ENCODE data around the gene MRPL20.

DNA sequence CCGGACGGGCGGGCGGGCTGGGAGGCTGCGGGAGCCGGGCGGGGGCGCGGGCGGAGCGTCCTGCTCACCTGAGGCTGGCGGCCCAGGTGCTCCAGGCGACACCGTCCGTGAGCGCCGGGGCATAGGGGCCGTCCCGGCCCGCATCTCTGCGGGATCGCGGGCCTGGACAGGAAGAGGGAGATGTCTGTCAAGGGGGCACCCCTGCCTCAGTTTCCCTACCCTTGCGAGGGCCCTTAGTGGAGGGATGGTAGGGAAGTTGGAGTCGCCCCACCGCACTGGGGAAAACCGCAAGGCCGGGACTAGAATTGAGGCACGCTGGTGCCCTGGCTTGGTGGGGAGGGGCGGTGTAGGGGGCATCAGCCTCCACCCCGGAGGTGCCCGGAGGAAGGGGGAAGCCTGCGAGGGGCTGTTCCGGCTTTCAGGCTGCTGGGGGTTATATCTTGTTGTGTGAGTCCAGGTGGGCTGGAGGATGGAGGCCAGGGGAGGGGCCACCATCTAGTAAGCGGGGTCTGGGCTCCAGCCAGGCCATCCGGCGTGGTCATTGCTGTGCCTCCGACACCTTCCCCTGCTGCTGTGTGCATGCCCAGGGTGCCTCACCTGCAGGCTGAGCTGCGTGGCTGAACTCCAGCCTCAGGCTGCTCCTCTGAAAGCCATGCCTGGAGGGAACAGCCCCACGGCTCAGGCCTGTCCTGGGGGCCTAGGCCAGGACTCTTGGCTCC lies 29.0 kb upstream of the MRPL20 start:
- no peak for TF ChIP-seq ZNF565 (CRISPR knock-in tag; conservative IDR thresholded peaks at IDR 0.05; ENCODE audit: low read depth)
- TF ChIP-seq ZFP3 (CRISPR knock-in tag; IDR thresholded peaks at IDR 0.05), result no peak
- TF ChIP-seq OSR1 (CRISPR knock-in tag; IDR thresholded peaks at IDR 0.05), result no peak
- no peak for TF ChIP-seq BACH2 (CRISPR knock-in tag; IDR thresholded peaks at IDR 0.05; ENCODE audit: borderline replicate concordance)
- no peak for TF ChIP-seq ZFP30 (CRISPR knock-in tag; IDR thresholded peaks at IDR 0.05)
- TF ChIP-seq ESRRG (CRISPR knock-in tag; IDR thresholded peaks at IDR 0.05), result no peak
- no peak for TF ChIP-seq TOX (CRISPR knock-in tag; IDR thresholded peaks at IDR 0.05; ENCODE audit: borderline replicate concordance)
- no peak for TF ChIP-seq RARB (CRISPR knock-in tag; IDR thresholded peaks at IDR 0.05)
- no peak for TF ChIP-seq ZC3H10 (CRISPR knock-in tag; IDR thresholded peaks at IDR 0.05)
- TF ChIP-seq ARNTL (CRISPR knock-in tag; IDR thresholded peaks at IDR 0.05; ENCODE audit: borderline replicate concordance, low read depth), result no peak
- no peak for TF ChIP-seq CREB5 (CRISPR knock-in tag; IDR thresholded peaks at IDR 0.05; ENCODE audit: low read depth)
- TF ChIP-seq GLIS3 (CRISPR knock-in tag; IDR thresholded peaks at IDR 0.05), result no peak

Measured in SK-N-SH treated with all-trans-retinoic acid at 6 μM for 48 hours (cell line).